ENCODE results near the gene ARMC7.

- TF ChIP-seq EZH2 (IDR thresholded peaks at IDR 0.05) (no peak), POLR2AphosphoS5 (IDR thresholded peaks at IDR 0.05; ENCODE audit: borderline replicate concordance, low read depth, low read length) (0 out of 2 replicates have a peak, but pooled peaks have one; percentile 18), FOXP2 (optimal IDR thresholded peaks at IDR 0.05; ENCODE audit: control extremely low read depth, extremely low read length, insufficient read depth) (no peak)
Observed at GRCh38 chr17:75163074-75163473, 53.3 kb downstream of the ARMC7 start.

Measured in SK-N-MC (cell line).